Neural crest cell (in vitro differentiated cells): ENCODE results near the gene ZNF184. TPM values are rescaled to one million over a fixed set of nuclear protein-coding genes. Genes with fewer than 3 reads are reported as not detected.
"Not testable (repeated sequence)": the region's sequence is repeated elsewhere in the genome, so short reads cannot be mapped to it uniquely, and the experiment has no call there.

Source experiments
- DNase-seq: peaks from one replicate; pipeline ENCODE4 v3.0.0; 2021; ENCODE audit warnings: low read depth, mixed read lengths, low spot score
- H3K27ac Mint-ChIP-seq: one replicate; pipeline ENCODE4 v1.8.0; 2021; ENCODE audit warnings: mild to moderate bottlenecking, mixed read lengths; ENCODE audit not compliant: unreplicated experiment
- H3K27me3 Mint-ChIP-seq: 2 replicates; pipeline ENCODE4 v1.8.0; 2021; ENCODE audit warnings: low read depth, mild to moderate bottlenecking, mixed read lengths
- H3K36me3 Mint-ChIP-seq: 2 replicates; pipeline ENCODE4 v1.8.0; 2021; ENCODE audit warnings: low read depth, mild to moderate bottlenecking, mixed read lengths
- H3K4me1 Mint-ChIP-seq: 2 replicates; pipeline ENCODE4 v1.8.0; 2021; ENCODE audit warnings: mixed read lengths
- H3K4me3 Mint-ChIP-seq: one replicate; pipeline ENCODE4 v1.8.0; 2021; ENCODE audit warnings: mild to moderate bottlenecking, mixed read lengths
- H3K9me3 Mint-ChIP-seq: 2 replicates; pipeline ENCODE4 v1.8.0; 2021; ENCODE audit warnings: mixed read lengths
- CTCF ChIP-seq: fragments of 200-600 bp; sonication (generic); conservative IDR thresholded peaks from 2 replicates; pipeline ENCODE4 v1.5.0; 2021; ENCODE audit warnings: antibody characterized with exemption, mild to moderate bottlenecking
- total RNA-seq: library from RNA; stranded (reverse); gene quantifications from 2 replicates; pipeline ENCODE4 v1.2.1, GENCODE V29; 2021

ZNF184 gene
- total RNA-seq, 1 donor from 2014 or later: 16.7 TPM

DNA sequence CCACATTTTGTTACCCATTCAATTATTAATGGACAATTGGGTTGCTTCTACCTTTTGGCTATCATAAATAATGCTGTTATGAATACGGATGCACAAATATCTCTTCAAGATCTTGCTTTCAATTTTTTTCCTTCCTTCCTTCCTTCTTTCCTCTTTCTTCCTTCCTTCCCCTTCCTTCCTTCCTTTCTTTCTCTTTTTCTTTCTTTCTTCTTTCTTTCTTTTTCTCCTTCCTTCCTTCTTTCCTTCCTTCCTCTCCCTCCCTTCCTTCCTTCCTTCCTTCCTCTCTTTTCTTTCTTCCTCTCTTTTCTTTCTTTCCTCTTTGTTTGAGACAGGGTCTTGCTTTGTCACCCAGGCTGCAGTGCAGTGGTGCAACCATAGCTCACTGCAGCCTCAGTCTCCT is 39.2 kb downstream of the ZNF184 start:
- H3K4me3 Mint-ChIP-seq: no peak overlapping the region
- peaks cover 30% of the 10 kb centered on the region for H3K9me3 Mint-ChIP-seq
- no peak for DNase-seq
- H3K4me1 Mint-ChIP-seq: no peaks in the 10 kb centered on the region
- H3K36me3 Mint-ChIP-seq: peaks cover 9% of the 10 kb centered on the region
- H3K27me3 Mint-ChIP-seq: peaks cover 7% of the 10 kb centered on the region
- TF ChIP-seq CTCF: no peak
- no peak overlapping the region for H3K27ac Mint-ChIP-seq

- Mint-ChIP-seq H3K27me3 (peaks cover 7% of the 10 kb centered on the region), H3K36me3 (peaks cover 2% of the 10 kb centered on the region), H3K4me3 (no peak overlapping the region), H3K27ac (no peak overlapping the region), H3K4me1 (no peaks in the 10 kb centered on the region), H3K9me3 (peaks cover 14% of the 10 kb centered on the region)
- no peak for TF ChIP-seq CTCF
- DNase-seq: no peak
Measured at GRCh38 chr6:27428966-27429365, 43.9 kb downstream of the ZNF184 start.

GRCh38 chr6:27428502-27428901 is 44.4 kb downstream of the ZNF184 start:
- no peak for DNase-seq
- Mint-ChIP-seq H3K9me3 (peaks cover 12% of the 10 kb centered on the region), H3K27me3 (peaks cover 7% of the 10 kb centered on the region), H3K4me1 (no peaks in the 10 kb centered on the region), H3K27ac (no peak overlapping the region), H3K36me3 (no peaks in the 10 kb centered on the region), H3K4me3 (no peak overlapping the region)
- TF ChIP-seq CTCF: no peak

- TF ChIP-seq CTCF: no peak
- no peaks in the 10 kb centered on the region for H3K36me3 Mint-ChIP-seq
- peaks cover 5% of the 10 kb centered on the region for H3K9me3 Mint-ChIP-seq
- no peaks in the 10 kb centered on the region for H3K4me1 Mint-ChIP-seq
- H3K27ac Mint-ChIP-seq: no peak overlapping the region
- H3K27me3 Mint-ChIP-seq: no peaks in the 10 kb centered on the region
- no peak overlapping the region for H3K4me3 Mint-ChIP-seq
- DNase-seq: no peak
Measured at GRCh38 chr6:27426045-27426620, 46.8 kb downstream of the ZNF184 start.

DNA sequence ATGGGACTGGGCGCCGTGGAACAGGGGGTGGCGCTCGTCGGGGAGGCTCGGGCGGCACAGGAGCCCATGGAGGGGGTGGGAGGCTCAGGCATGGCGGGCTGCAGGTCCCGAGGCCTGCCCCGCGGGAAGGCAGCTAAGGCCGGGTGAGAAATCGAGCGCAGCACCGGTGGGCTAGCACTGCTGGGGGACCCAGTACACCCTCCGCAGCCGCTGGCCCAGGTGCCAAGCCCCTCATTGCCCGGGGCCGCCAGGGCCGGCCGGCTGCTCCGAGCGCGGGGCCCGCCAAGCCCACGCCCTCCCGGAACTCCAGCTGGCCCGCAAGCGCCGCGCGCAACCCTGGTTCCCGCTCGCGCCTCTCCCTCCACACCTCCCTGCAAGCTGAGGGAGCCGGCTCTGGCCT is 48.1 kb downstream of the ZNF184 start:
- not testable (repeated sequence) for H3K27me3 Mint-ChIP-seq, DNase-seq, H3K36me3 Mint-ChIP-seq, H3K27ac Mint-ChIP-seq, H3K4me3 Mint-ChIP-seq, H3K4me1 Mint-ChIP-seq, H3K9me3 Mint-ChIP-seq

DNA sequence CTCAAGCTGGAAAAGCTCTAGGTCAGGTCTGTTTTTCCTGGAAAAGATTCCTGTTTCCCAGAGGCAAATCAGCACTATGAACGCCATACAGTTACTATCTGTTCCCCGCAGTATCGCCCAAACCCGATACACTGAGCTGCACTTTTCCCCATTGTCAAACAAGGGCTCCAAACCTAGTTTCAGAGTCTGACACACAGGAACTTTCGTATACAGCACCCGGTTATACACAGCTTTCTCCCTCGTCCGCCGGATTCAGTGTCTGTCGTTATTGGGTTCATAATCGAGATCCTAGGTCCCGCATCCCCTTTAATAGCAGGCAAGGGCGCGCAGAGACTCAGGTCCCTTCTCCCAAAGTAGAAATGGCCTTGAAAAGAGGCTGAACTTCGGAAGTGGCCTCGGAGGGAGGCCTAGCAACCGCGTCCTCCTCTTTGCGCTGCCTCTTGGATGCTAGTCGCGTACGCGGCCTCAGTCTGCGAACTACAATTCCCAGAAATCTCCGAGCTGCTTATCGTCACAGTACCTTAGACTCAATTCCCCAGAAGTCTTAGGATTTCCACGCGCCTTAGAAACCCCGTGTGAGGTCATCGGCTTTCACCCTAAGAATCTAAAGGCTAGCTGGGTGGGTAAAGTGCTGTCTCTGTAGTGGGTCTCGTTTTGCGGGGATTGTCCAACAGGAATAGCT is 50.1 kb downstream of the ZNF184 start:
- Mint-ChIP-seq H3K4me3 (no peak overlapping the region), H3K27ac (no peak overlapping the region), H3K27me3 (no peaks in the 10 kb centered on the region), H3K4me1 (no peaks in the 10 kb centered on the region), H3K9me3 (peaks cover 3% of the 10 kb centered on the region), H3K36me3 (peaks cover 4% of the 10 kb centered on the region)
- no peak for DNase-seq
- TF ChIP-seq CTCF: no peak
